ENCODE data around the gene UMODL1. TPM values are rescaled to one million over a fixed set of nuclear protein-coding genes. Genes with fewer than 3 reads are reported as not detected.

UMODL1 gene
- total RNA-seq, 1 experiment from 2014 or later, result not detected

GRCh38 chr21:42084079-42084478 lies 13.0 kb downstream of the UMODL1 start:
- Histone ChIP-seq H3K27ac (no peak overlapping the region), H3K36me3 (no peaks in the 10 kb centered on the region), H3K9me3 (replicated peaks) (no peaks in the 10 kb centered on the region), H3K4me1 (replicated peaks) (peaks cover 29% of the 10 kb centered on the region), H3K27me3 (replicated peaks) (no peaks in the 10 kb centered on the region), H3K4me3 (no peak overlapping the region)
- DNase-seq (ENCODE audit: low read depth in 1 of 2, low spot score in 2 of 2), result no peak

DNA sequence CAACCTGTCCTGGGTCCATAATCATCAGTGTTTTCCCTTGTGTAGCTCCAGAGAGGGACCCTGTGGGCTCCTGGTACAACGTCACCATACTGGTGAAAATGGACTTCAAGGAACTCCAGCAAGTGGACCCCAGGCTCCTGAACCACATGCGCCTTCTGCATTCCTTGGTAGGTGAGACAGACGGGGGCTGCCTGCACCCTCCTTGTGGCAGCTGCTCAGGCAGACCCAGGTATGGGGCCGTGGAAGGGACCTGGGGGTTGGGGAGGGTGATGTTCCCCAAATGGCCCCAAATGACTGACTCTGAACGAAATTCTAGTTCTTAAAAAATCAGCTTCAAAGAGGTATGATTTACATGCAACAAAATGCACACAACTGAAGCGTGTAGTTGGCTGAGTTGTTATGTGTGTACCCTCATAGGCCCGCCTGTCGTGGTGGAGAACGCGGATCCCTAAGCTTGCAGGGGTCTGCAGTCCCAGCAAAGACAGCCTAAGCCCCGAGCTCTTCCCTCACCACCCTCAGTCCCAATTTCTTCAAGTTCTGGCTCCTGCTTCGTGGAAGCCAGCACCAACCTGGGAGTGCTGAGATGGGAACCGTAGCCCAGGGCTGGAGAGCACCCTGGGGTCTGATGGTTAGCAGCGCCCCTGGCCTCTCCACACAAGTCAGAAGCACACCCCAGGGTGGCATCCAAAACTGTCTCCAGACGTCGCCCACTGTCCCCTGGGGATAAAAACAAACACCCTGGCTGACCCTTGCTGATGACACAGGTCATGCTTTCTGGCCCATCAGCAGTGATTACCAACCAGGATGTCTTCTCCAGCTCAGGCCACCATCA lies 14.3 kb downstream of the UMODL1 start:
- H3K27me3 ChIP-seq (replicated peaks), result no peaks in the 10 kb centered on the region
- no peak overlapping the region for H3K4me3 ChIP-seq
- H3K9me3 ChIP-seq (replicated peaks), result no peaks in the 10 kb centered on the region
- H3K27ac ChIP-seq, result no peak overlapping the region
- no peaks in the 10 kb centered on the region for H3K36me3 ChIP-seq
- DNase-seq (ENCODE audit: low read depth in 1 of 2, low spot score in 2 of 2), result no peak
- H3K4me1 ChIP-seq (replicated peaks), result peaks cover 19% of the 10 kb centered on the region

DNA sequence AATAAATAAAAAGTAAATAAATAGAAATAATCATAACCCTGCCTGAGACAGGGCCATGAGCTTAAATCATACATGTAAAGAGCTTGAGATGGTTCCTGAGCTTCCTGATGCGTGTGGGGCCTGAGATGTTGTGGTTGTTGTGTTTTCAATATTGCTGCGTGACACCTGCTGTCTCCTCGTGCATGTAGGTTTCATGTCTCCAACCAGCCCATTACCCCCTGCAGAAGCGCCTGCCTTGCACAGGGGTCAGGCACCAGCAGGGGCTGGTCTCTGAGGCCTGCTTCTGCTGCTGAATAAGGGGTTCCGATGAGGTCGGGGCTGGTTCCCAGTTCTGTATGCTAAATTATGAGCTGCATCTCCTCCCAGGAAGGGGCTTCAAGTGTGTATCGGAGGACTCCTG lies 15.9 kb downstream of the UMODL1 start:
- no peaks in the 10 kb centered on the region for H3K36me3 ChIP-seq
- DNase-seq (ENCODE audit: low read depth in 1 of 2, low spot score in 2 of 2), result no peak
- no peak overlapping the region for H3K4me3 ChIP-seq
- H3K9me3 ChIP-seq (replicated peaks), result no peaks in the 10 kb centered on the region
- H3K27me3 ChIP-seq (replicated peaks), result no peaks in the 10 kb centered on the region
- H3K4me1 ChIP-seq (replicated peaks), result peaks cover 4% of the 10 kb centered on the region
- H3K27ac ChIP-seq, result no peak overlapping the region

DNA sequence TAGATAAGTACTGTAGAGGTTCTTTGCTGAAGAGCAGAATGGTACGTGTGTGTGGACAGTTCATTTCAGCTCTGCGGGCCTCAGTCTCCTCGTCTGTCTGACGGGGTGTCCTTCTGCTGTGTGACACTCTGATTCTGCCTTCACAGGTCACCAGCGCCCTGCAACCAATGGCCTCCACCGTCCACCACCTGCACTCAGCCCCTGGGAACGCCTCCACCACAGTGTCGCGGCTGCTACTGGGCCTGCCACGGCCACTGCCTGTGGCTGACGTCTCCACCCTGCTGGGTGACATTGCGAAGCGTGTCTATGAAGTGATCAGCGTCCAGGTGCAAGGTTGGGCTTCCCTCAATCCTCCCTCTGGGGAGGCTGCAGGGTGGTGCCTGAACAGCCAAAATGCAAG lies 17.0 kb downstream of the UMODL1 start:
- H3K4me1 ChIP-seq (replicated peaks), result no peaks in the 10 kb centered on the region
- no peaks in the 10 kb centered on the region for H3K27me3 ChIP-seq (replicated peaks)
- no peaks in the 10 kb centered on the region for H3K36me3 ChIP-seq
- DNase-seq (ENCODE audit: low read depth in 1 of 2, low spot score in 2 of 2), result no peak
- no peak overlapping the region for H3K27ac ChIP-seq
- H3K4me3 ChIP-seq, result no peak overlapping the region
- no peaks in the 10 kb centered on the region for H3K9me3 ChIP-seq (replicated peaks)

DNA sequence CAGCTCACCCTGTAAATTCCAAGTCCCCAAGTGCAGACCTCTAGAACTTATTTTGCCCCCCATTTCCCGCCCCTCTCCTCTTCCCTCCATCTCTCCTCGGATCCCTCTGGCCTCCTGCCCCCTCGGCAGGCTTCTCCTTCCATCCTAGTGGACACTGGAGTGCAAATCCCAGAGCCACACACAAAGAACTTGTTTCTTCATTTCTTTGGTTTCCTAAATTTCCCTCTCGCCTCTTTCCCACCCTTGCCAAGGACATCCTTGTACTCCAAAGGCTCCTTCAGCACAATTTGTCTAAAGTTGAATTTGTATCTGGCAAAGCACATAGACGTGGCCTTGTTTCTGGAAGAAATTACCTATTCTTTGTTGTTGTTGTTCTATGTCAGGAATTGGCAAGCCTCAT lies 17.5 kb downstream of the UMODL1 start:
- Histone ChIP-seq H3K27me3 (replicated peaks) (no peaks in the 10 kb centered on the region), H3K4me3 (no peak overlapping the region), H3K36me3 (no peaks in the 10 kb centered on the region), H3K4me1 (replicated peaks) (peaks cover 5% of the 10 kb centered on the region), H3K27ac (no peak overlapping the region), H3K9me3 (replicated peaks) (no peaks in the 10 kb centered on the region)
- no peak for DNase-seq (ENCODE audit: low read depth in 1 of 2, low spot score in 2 of 2)

DNA sequence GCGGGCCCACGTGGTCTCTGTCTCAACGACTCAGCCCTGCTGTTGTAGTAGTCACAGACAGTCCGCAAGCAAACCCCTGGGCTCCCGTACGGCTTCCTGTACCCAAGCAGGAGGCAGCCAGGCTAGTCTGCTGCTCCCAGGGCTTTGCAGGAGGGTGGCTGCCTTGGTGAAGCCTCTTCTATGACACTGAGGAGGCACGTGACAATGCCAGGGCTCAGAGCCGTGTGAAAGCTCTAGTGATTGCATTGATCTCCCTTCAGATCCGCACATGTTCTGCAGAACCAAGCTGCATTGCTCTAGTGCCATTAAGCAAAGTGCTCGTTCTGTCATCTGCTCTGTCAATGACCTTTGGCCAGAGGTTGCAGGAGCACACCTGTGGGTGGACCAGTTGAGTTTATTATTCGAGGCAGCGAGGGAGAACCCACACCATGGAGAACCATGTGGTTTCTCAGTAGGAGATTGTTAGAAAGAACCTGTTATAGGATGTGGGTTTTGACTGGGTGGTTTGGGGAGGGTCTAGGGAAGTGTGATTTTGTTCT lies 18.0 kb downstream of the UMODL1 start:
- Histone ChIP-seq H3K36me3 (no peaks in the 10 kb centered on the region), H3K4me3 (no peak overlapping the region)
- DNase-seq (ENCODE audit: low read depth in 1 of 2, low spot score in 2 of 2), result no peak

GRCh38 chr21:42089665-42090310 lies 18.7 kb downstream of the UMODL1 start:
- no peaks in the 10 kb centered on the region for H3K27me3 ChIP-seq (replicated peaks)
- DNase-seq (ENCODE audit: low read depth in 1 of 2, low spot score in 2 of 2), result no peak
- no peaks in the 10 kb centered on the region for H3K9me3 ChIP-seq (replicated peaks)
- no peak overlapping the region for H3K27ac ChIP-seq
- peaks cover 14% of the 10 kb centered on the region for H3K4me1 ChIP-seq (replicated peaks)
- H3K36me3 ChIP-seq, result no peaks in the 10 kb centered on the region
- H3K4me3 ChIP-seq, result no peak overlapping the region

More for the DNA sequence above, 18.0 kb downstream of the UMODL1 start:
- Histone ChIP-seq H3K27ac (no peak overlapping the region), H3K4me1 (replicated peaks) (peaks cover 10% of the 10 kb centered on the region), H3K9me3 (replicated peaks) (no peaks in the 10 kb centered on the region), H3K27me3 (replicated peaks) (no peaks in the 10 kb centered on the region)

- H3K4me3 ChIP-seq, result no peak overlapping the region
- H3K4me1 ChIP-seq (replicated peaks), result peaks cover 20% of the 10 kb centered on the region
- DNase-seq (ENCODE audit: low read depth in 1 of 2, low spot score in 2 of 2), result no peak
- H3K9me3 ChIP-seq (replicated peaks), result no peaks in the 10 kb centered on the region
- no peaks in the 10 kb centered on the region for H3K36me3 ChIP-seq
- H3K27ac ChIP-seq, result no peak overlapping the region
- H3K27me3 ChIP-seq (replicated peaks), result no peaks in the 10 kb centered on the region
These were observed 20.9 kb downstream of the UMODL1 start for GRCh38 chr21:42091899-42092508.

GRCh38 chr21:42092771-42093170 lies 21.7 kb downstream of the UMODL1 start:
- Histone ChIP-seq H3K4me3 (no peak overlapping the region), H3K4me1 (replicated peaks) (peaks cover 27% of the 10 kb centered on the region), H3K27me3 (replicated peaks) (no peaks in the 10 kb centered on the region), H3K9me3 (replicated peaks) (no peaks in the 10 kb centered on the region), H3K27ac (no peak overlapping the region), H3K36me3 (no peaks in the 10 kb centered on the region)
- no peak for DNase-seq (ENCODE audit: low read depth in 1 of 2, low spot score in 2 of 2)

DNA sequence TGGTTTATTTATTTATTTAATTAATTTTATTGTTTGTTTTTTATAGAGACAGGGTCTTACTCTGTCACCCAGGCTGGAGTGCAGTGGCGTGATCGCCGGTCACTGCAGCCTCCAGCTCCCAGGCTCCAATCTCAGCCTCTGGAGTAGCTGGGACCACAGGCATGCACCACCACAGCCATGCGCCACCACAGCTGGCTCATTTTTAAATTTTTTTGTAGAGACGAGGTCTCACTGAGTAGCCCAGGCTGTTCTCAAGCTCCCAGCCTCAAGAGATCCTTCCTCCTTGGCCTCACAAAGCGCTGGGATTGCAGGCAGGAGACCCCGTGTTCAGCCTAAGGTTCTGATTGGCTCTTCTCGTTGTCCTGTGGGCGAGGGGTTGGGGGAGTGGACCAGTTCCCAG lies 22.1 kb downstream of the UMODL1 start:
- Histone ChIP-seq H3K4me3 (no peak overlapping the region), H3K4me1 (replicated peaks) (peaks cover 30% of the 10 kb centered on the region), H3K27ac (no peak overlapping the region; the same call in 1 of the 2 replicates), H3K9me3 (replicated peaks) (no peaks in the 10 kb centered on the region), H3K36me3 (no peaks in the 10 kb centered on the region), H3K27me3 (replicated peaks) (no peaks in the 10 kb centered on the region)
- DNase-seq (ENCODE audit: low read depth in 1 of 2, low spot score in 2 of 2), result no peak

DNA sequence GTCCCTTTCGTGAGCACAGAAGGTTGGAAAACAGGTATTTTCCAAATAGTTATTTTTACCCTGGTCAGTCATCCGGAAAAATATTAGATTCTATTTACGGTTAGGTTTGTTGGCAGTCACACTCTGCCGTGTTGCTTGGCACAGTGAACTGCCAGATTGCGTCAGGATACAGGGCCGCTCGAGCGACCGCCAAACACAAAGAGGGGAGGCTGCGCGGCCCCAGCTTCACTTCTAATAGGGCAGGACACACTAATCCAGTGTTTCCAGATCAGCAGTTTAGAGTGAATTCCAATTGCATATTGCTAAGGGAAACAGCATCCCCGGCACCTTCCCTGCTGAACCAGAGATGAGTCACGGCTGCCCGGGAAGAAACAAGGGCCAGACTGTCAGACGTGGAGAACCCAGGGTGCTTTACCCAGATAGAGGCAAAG lies 22.9 kb downstream of the UMODL1 start:
- Histone ChIP-seq H3K27me3 (replicated peaks) (no peaks in the 10 kb centered on the region), H3K27ac (peak overlapping the region; percentile 70), H3K9me3 (replicated peaks) (no peaks in the 10 kb centered on the region), H3K36me3 (no peaks in the 10 kb centered on the region), H3K4me3 (no peak overlapping the region), H3K4me1 (replicated peaks) (peaks cover 36% of the 10 kb centered on the region)
- peak; percentile 85 to 90 for DNase-seq (ENCODE audit: low read depth in 1 of 2, low spot score in 2 of 2)

- no peaks in the 10 kb centered on the region for H3K9me3 ChIP-seq (replicated peaks)
- DNase-seq (ENCODE audit: low read depth in 1 of 2, low spot score in 2 of 2), result no peak
- peaks cover 36% of the 10 kb centered on the region for H3K4me1 ChIP-seq (replicated peaks)
- no peaks in the 10 kb centered on the region for H3K36me3 ChIP-seq
- no peaks in the 10 kb centered on the region for H3K27me3 ChIP-seq (replicated peaks)
- H3K4me3 ChIP-seq, result no peak overlapping the region
- H3K27ac ChIP-seq, result peak overlapping the region; percentile 70; the same call in 1 of the 2 replicates
These were observed 23.7 kb downstream of the UMODL1 start for GRCh38 chr21:42094811-42095210.

DNA sequence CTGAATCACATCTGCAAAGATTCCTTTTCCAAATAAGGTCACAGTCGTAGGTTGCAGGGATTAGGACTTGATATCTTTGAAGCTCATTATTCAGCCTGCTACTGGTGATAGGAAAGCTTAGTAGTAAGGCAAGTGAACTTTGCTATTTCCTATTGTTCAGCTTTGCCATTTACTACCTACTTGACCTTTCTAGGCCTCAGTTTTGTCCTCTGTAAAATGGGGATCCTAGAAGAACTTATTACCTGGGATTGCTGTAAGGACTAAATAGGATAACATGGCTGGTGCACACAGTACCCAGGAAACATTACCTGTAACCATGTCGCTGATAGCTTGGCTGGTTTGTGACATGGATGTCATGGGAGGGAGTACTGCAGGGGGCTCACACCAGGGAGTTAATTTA lies 24.5 kb downstream of the UMODL1 start:
- no peak overlapping the region for H3K4me3 ChIP-seq
- H3K27me3 ChIP-seq (replicated peaks), result no peaks in the 10 kb centered on the region
- H3K36me3 ChIP-seq, result no peaks in the 10 kb centered on the region

GRCh38 chr21:42096566-42096965 lies 25.4 kb downstream of the UMODL1 start:
- Histone ChIP-seq H3K27me3 (replicated peaks) (no peaks in the 10 kb centered on the region), H3K9me3 (replicated peaks) (no peaks in the 10 kb centered on the region), H3K27ac (peak overlapping the region; percentile 93), H3K4me3 (no peak overlapping the region), H3K36me3 (no peaks in the 10 kb centered on the region), H3K4me1 (replicated peaks) (peaks cover 40% of the 10 kb centered on the region)
- no peak for DNase-seq (ENCODE audit: low read depth in 1 of 2, low spot score in 2 of 2)

More for the DNA sequence above, 24.5 kb downstream of the UMODL1 start:
- peaks cover 36% of the 10 kb centered on the region for H3K4me1 ChIP-seq (replicated peaks)
- no peak overlapping the region for H3K27ac ChIP-seq
- DNase-seq (ENCODE audit: low read depth in 1 of 2, low spot score in 2 of 2), result no peak
- H3K9me3 ChIP-seq (replicated peaks), result no peaks in the 10 kb centered on the region
